Peyer's patch (tissue), 4 donors: Measurements from ENCODE around the gene DAB1. TPM values are rescaled to one million over a fixed set of nuclear protein-coding genes. Genes with fewer than 3 reads are reported as not detected.
"Not testable (repeated sequence)": the region's sequence is repeated elsewhere in the genome, so short reads cannot be mapped to it uniquely, and the experiment has no call there.

Experiments
- DNase-seq, 3 donors: peaks; one replicate each; pipeline ENCODE4 v3.0.0-alpha.2; 2017 to 2019
- H3K27ac ChIP-seq, 4 donors: fragments of 200-600 bp; sonication (generic); one replicate each; pipeline ENCODE4 v1.5.1; 2016 to 2019
- H3K27me3 ChIP-seq, 2 donors: fragments of 200-600 bp; sonication (generic); one replicate each; pipeline ENCODE4 v1.5.1; 2019
- H3K36me3 ChIP-seq, 3 donors: fragments of 200-600 bp; sonication (generic); one replicate each; pipeline ENCODE4 v1.5.1; 2016 to 2019
- H3K4me1 ChIP-seq, 4 donors: fragments of 200-600 bp; sonication (generic); one replicate each; pipeline ENCODE4 v1.5.1; 2016 to 2019
- H3K4me3 ChIP-seq, 4 donors: fragments of 200-600 bp; sonication (generic); 1 replicate in 3 of 4; 2 replicates in 1 of 4; pipeline ENCODE4 v1.5.1; 2016 to 2019; ENCODE audit warnings: mild to moderate bottlenecking in 1 of 4
- H3K9me3 ChIP-seq, 4 donors: fragments of 200-600 bp; sonication (generic); one replicate each; pipeline ENCODE4 v1.5.1; 2016 to 2019; ENCODE audit warnings: mild to moderate bottlenecking in 1 of 4
- POLR2A ChIP-seq, 2 donors: fragments of 450-650 bp; IDR thresholded peaks; one replicate each; pipeline ENCODE4 v1.5.1; 2017; ENCODE audit warnings: antibody characterized with exemption in 2 of 2, mild to moderate bottlenecking in 2 of 2, moderate library complexity in 2 of 2
- total RNA-seq, 4 donors: library from RNA; depleted of rRNA; stranded (reverse); fragments of >200 nt; gene quantifications; one replicate each; pipeline ENCODE4 v1.1.0, GENCODE V29; 2016
- TF ChIP-seq, protein P1 (sequence below), 6 experiments: fragments of 450-650 bp in 4 of 6; fragments of 200-600 bp in 2 of 6; sonication (generic) in 1 of 6; IDR thresholded peaks; one replicate each; pipeline ENCODE4 v1.5.1; 2017 to 2019; ENCODE audit warnings: antibody characterized with exemption in 6 of 6, mild to moderate bottlenecking in 3 of 6, moderate library complexity in 1 of 6

The DAB1 gene
- total RNA-seq, 4 donors from 2014 or later = 4.1 to 75.3 (median 63.9) TPM

DNA sequence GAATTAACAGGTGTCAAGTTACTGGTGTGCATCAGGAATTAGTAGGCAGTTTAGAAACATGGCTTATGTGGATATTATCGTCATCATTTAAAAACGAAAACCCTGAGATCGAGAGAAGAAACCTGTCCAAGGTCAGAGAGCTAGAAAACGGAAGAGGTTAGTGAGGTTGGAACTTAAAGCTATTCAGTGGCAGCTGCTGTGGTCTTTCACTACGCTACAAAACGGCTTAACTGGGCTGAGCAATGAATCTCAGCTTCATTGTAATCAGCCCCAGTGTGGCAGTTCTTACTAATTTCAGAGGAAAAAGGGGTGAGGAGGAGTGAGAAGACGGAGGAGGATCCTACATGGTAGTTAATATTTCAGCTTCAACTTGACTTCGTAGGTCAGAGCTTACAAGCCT lies 77.9 kb downstream of the DAB1 start:
- H3K4me1 ChIP-seq = no peaks in the 10 kb centered on the region
- H3K9me3 ChIP-seq = no peaks in the 10 kb centered on the region
- no peak overlapping the region for H3K27ac ChIP-seq
- TF ChIP-seq, protein P1, sequence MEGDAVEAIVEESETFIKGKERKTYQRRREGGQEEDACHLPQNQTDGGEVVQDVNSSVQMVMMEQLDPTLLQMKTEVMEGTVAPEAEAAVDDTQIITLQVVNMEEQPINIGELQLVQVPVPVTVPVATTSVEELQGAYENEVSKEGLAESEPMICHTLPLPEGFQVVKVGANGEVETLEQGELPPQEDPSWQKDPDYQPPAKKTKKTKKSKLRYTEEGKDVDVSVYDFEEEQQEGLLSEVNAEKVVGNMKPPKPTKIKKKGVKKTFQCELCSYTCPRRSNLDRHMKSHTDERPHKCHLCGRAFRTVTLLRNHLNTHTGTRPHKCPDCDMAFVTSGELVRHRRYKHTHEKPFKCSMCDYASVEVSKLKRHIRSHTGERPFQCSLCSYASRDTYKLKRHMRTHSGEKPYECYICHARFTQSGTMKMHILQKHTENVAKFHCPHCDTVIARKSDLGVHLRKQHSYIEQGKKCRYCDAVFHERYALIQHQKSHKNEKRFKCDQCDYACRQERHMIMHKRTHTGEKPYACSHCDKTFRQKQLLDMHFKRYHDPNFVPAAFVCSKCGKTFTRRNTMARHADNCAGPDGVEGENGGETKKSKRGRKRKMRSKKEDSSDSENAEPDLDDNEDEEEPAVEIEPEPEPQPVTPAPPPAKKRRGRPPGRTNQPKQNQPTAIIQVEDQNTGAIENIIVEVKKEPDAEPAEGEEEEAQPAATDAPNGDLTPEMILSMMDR (IDR thresholded peaks at IDR 0.05) = no peak
- no peak for TF ChIP-seq POLR2A (IDR thresholded peaks at IDR 0.05)
- H3K4me3 ChIP-seq = no peak overlapping the region
- no peaks in the 10 kb centered on the region for H3K27me3 ChIP-seq
- no peak for DNase-seq
- no peaks in the 10 kb centered on the region for H3K36me3 ChIP-seq

DNA sequence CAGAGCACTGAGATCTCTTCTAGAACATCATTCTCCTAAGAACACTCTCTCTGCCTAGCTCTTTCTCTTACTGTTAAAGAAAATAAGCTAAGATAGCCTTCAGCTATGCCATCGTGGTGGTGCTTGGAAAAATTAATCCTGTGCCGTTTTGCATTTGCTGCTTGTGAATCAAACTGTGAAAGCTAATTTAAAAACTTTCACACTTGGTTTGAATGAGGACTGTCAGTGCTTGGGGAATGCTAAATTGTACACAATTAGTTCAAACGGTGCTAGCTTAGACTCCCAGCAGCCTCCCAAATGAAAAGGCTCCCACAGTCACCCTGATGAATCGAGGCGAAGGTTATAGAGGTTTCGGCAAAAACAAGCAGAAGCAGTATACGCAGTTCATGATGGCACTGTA lies 79.6 kb downstream of the DAB1 start:
- no peak for DNase-seq
- H3K4me3 ChIP-seq = no peak overlapping the region
- H3K27ac ChIP-seq = no peak overlapping the region
- no peaks in the 10 kb centered on the region for H3K4me1 ChIP-seq
- TF ChIP-seq POLR2A (IDR thresholded peaks at IDR 0.05) = no peak
- TF ChIP-seq, protein P1 (IDR thresholded peaks at IDR 0.05) = no peak
- no peaks in the 10 kb centered on the region for H3K27me3 ChIP-seq
- H3K36me3 ChIP-seq = no peaks in the 10 kb centered on the region
- no peaks in the 10 kb centered on the region for H3K9me3 ChIP-seq

DNA sequence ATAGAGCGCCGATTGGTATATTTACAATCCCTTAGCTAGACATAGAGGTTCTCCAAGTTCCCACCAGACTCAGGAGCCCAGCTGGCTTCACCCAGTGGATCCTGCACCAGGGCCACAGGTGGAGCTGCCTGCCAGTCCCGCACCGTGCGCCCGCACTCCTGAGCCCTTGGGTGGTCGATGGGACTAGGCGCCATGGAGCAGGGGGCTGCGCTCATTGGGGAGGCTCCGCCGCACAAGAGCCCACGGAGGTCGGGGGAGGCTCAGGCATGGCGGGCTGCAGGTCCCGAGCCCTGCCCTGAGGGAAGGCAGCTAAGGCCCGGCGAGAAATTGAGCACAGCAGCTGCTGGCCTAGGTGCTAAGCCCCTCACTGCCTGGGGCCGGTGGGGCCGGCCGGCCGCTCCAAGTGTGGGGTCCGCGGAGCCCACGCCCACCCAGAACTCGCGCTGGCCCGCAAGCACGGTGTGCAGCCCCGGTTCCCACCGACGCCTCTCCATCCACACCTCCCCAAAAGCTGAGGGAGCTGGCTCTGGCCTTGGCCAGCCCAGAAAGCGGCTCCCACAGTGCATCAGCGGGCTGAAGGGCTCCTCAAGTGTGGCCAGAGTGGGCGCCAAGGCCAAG lies 80.5 kb downstream of the DAB1 start:
- H3K27ac ChIP-seq, H3K36me3 ChIP-seq: not testable (repeated sequence)

DNA sequence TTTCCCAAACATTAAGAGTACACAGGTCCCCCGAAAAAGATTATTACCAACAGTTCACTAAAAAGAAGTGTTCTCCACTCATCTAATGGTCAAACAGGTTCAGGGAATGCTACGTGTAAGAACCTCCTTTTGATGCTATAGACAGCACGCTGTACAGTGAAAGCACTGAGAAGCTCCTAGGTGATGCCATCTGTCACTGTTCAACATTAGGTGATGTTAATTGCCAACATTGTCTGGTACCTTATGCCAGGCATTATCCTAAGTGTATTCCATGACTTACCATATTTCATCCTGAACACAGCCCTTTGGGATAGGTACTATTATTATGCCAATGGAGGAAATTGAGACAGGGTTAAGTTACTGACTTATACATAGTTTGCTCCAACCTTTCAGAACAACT lies 82.1 kb downstream of the DAB1 start:
- no peak for DNase-seq
- Histone ChIP-seq H3K9me3 (no peaks in the 10 kb centered on the region), H3K27ac (no peak overlapping the region), H3K27me3 (no peaks in the 10 kb centered on the region), H3K36me3 (no peaks in the 10 kb centered on the region), H3K4me1 (no peaks in the 10 kb centered on the region), H3K4me3 (no peak overlapping the region)
- no peak for TF ChIP-seq POLR2A (IDR thresholded peaks at IDR 0.05)
- TF ChIP-seq, protein P1 (IDR thresholded peaks at IDR 0.05) = no peak

More for the DNA sequence above, 80.5 kb downstream of the DAB1 start:
- not testable (repeated sequence) for DNase-seq, H3K9me3 ChIP-seq, H3K4me3 ChIP-seq, H3K27me3 ChIP-seq, H3K4me1 ChIP-seq

DNA sequence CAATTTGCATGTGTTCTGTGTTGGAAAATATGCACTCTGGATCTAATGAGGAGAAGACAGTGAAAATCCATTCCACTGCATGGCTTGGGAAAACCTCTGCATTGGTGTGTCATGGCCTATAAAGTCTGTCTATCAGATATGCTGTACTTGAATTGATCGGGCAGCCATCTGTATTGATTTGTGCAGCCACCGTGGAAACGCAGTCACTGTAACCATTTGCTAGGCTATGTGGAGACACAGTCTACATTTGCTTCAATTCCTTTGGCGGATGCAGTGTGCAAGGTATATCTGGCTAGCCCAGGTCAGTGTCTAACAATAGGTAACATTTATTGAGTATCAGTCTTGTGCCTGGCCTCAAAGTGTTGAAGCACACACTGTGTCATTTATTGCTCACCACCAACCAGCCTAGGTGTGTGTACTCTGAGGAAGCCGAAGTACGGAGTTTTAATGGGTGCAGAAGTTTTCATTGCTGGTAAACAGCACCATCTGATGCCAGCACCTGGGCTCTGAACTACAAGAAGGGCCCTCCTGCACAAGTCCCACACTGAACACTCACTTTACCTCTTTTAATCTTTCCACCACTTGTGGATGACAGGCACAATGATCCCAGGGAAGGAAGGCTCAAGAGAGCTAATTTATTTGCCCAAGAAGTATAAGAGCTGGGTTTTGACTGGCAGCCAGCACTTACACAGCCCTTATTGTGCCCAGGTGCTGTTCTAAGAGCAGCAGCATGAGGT lies 83.4 kb downstream of the DAB1 start:
- H3K27ac ChIP-seq = no peak overlapping the region
- H3K4me1 ChIP-seq = no peaks in the 10 kb centered on the region
- TF ChIP-seq, protein P1 (IDR thresholded peaks at IDR 0.05) = peak in 4 of 6 experiments; percentile 7 to 65 (median 55)
- TF ChIP-seq POLR2A (IDR thresholded peaks at IDR 0.05) = no peak
- no peak overlapping the region for H3K4me3 ChIP-seq
- H3K36me3 ChIP-seq = no peaks in the 10 kb centered on the region
- H3K27me3 ChIP-seq = no peaks in the 10 kb centered on the region
- no peaks in the 10 kb centered on the region for H3K9me3 ChIP-seq
- DNase-seq = peak in 1 of 3 donors; percentile 67

DNA sequence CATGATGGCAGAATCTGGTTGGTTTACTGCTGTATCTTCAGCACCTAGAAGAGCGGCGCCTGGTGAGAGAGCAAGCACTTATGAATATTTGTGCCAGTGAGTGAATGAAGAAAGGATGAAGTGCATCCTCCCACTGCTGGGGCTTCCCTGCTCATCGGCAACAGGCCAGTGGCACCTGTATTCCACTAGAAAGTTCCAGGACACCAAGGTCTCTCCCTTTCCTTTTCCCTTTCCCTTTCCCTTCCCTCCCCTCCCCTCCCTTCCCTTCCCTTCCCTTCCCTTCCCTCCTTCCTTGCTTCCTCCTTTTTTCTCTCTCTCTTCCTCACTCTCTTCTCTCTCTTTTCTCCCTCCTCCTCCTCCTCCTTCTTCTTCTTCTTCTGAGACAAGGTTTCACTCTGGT lies 86.2 kb downstream of the DAB1 start:
- DNase-seq = no peak
- Histone ChIP-seq H3K36me3 (no peaks in the 10 kb centered on the region), H3K27me3 (no peaks in the 10 kb centered on the region), H3K27ac (no peak overlapping the region), H3K4me1 (no peaks in the 10 kb centered on the region), H3K9me3 (no peaks in the 10 kb centered on the region), H3K4me3 (no peak overlapping the region)
- TF ChIP-seq POLR2A (IDR thresholded peaks at IDR 0.05) = no peak
- TF ChIP-seq, protein P1 (IDR thresholded peaks at IDR 0.05) = no peak
